ENCODE measurements around the gene CNOT11. TPM values are rescaled to one million over a fixed set of nuclear protein-coding genes. Genes with fewer than 3 reads are reported as not detected.
A peak's percentile ranks its signal among the peaks of the same experiment; 100 is the strongest.

The CNOT11 gene
- total and polyA plus RNA-seq, 2 of the 8 experiments (the other 6 are each of a cell fraction or from before 2014, with no cell fraction given), result 41.5 to 54.6 TPM

DNA sequence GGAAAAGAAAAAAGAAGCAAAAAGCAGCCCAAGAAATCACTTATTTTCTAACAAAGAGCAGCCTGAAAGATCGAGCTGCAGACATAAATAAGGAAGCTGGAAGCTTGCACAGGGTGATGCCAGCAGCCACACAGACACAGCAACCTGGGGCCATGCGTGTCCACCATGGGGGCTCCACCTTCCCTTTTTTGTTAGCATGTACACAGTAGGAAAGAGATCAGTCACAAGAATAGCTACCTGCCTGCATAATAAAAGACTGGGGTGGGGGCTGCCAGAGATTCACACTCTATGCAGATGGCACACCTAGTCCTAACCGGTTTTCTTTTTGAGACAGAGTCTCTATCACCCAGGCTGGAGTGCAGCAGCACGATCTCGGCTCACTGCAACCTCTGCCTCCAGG lies 2.9 kb upstream of the CNOT11 start:
- no peak overlapping the region for H3K23ac ChIP-seq (ENCODE audit: insufficient read length)
- no peak overlapping the region for H2AFZ ChIP-seq (ENCODE audit: low read length)
- H3K4me2 ChIP-seq (ENCODE audit: insufficient read depth in 1 of 2, low read depth in 2 of 2, low read length in 2 of 2), result peak overlapping the region in 1 of 2 experiments; percentile 38; a peak in 3 of 4 replicates
- H2BK5ac ChIP-seq (ENCODE audit: low read depth, low read length), result no peak overlapping the region
- no peak overlapping the region for H3K56ac ChIP-seq (replicated peaks; ENCODE audit: insufficient read length, low read depth, low read length)
- no peak overlapping the region for H3K4me3 ChIP-seq (ENCODE audit: extremely low read depth in 1 of 4, insufficient read depth in 2 of 4, low read depth in 3 of 4, low read length in 4 of 4)
- H3K23me2 ChIP-seq (ENCODE audit: low read depth, low read length), result peaks cover 4% of the 10 kb centered on the region
- H3K27ac ChIP-seq (ENCODE audit: low read depth, low read length), result peak overlapping the region; percentile 14; the same call in 1 of the 2 replicates
- H3K79me2 ChIP-seq (ENCODE audit: control insufficient read depth in 1 of 2, insufficient read depth in 2 of 2, low read length in 2 of 2), result peaks cover 9 to 16% of the 10 kb centered on the region in 2 experiments
- H3K79me1 ChIP-seq (ENCODE audit: low read depth, low read length), result peaks cover 3% of the 10 kb centered on the region
- peak overlapping the region; percentile 74 for H4K91ac ChIP-seq (replicated peaks; ENCODE audit: insufficient read length, low read length)
- H3K4me1 ChIP-seq (replicated peaks in 1 of 4; ENCODE audit: control insufficient read depth in 3 of 4, insufficient read depth in 4 of 4, low read length in 3 of 4), result peaks cover 0 to 16% (median 9%) of the 10 kb centered on the region in 4 experiments; a peak in 4 of 7 replicates
- no peak overlapping the region for H4K8ac ChIP-seq (ENCODE audit: extremely low read depth, insufficient read depth, low read length)
- H3K4ac ChIP-seq (replicated peaks; ENCODE audit: insufficient read length, low read depth, low read length), result no peak overlapping the region
- ChIA-PET CTCF (ENCODE audit: partially characterized antibody) (interaction anchor here (0.8 to 5.5 kb wide), 5 partner anchors 10 to 590 kb away, joined by 3 to 45 read pairs (median 3); no protein-coding TSS in a partner anchor), POLR2A (ENCODE audit: partially characterized antibody) (no interaction called here)
- no peaks in the 10 kb centered on the region for H3K27me3 ChIP-seq (replicated peaks in 1 of 4; ENCODE audit: control insufficient read depth in 3 of 4, extremely low read depth in 1 of 4, insufficient read depth in 3 of 4, low read length in 3 of 4)
- H3K9ac ChIP-seq (replicated peaks in 1 of 4; ENCODE audit: extremely low read depth in 1 of 4, low read depth in 3 of 4, low read length in 3 of 4), result no peak overlapping the region
- peak in 1 of 2 experiments; percentile 49 for DNase-seq (ENCODE audit: low read depth in 1 of 2, low spot score in 2 of 2)
- TF ChIP-seq SP1 (IDR thresholded peaks at IDR 0.05; ENCODE audit: low read depth, low read length), result 0 out of 2 replicates have a peak, but pooled peaks have one; percentile 33
- no peak for TF ChIP-seq BRCA1 (IDR thresholded peaks at IDR 0.05; ENCODE audit: low read depth, low read length)
- no peak for TF ChIP-seq SIN3A (conservative IDR thresholded peaks at IDR 0.05 in 1 of 2, IDR thresholded peaks at IDR 0.05 in 1 of 2; ENCODE audit: low read depth in 1 of 2, low read length in 2 of 2)
- TF ChIP-seq BACH1 (IDR thresholded peaks at IDR 0.05; ENCODE audit: low read length), result no peak
- peak; percentile 38 for TF ChIP-seq NANOG (IDR thresholded peaks at IDR 0.05; ENCODE audit: insufficient read depth, low read depth, low read length, poor library complexity, severe bottlenecking)
- TF ChIP-seq POU5F1 (IDR thresholded peaks at IDR 0.05; ENCODE audit: low read depth, low read length), result peak; percentile 74; the same call in 1 of the 2 replicates
- TF ChIP-seq YY1 (IDR thresholded peaks at IDR 0.05; ENCODE audit: low read depth, low read length), result no peak
- no peak for TF ChIP-seq MAFK (IDR thresholded peaks at IDR 0.05; ENCODE audit: low read depth, low read length)
- TF ChIP-seq SRF (IDR thresholded peaks at IDR 0.05; ENCODE audit: low read depth, low read length), result no peak
- TF ChIP-seq CREB1 (IDR thresholded peaks at IDR 0.05), result no peak
- no peak overlapping the region for H2AK5ac ChIP-seq (ENCODE audit: low read depth, low read length)
- peaks cover 0 to 4% of the 10 kb centered on the region in 2 experiments for H4K20me1 ChIP-seq (replicated peaks in 1 of 2; ENCODE audit: control insufficient read depth in 1 of 2, insufficient read depth in 2 of 2, low read length in 2 of 2)
- H3K9me3 ChIP-seq (ENCODE audit: insufficient read depth in 2 of 2, low read depth in 1 of 2, low read length in 1 of 2), result peaks cover 0 to 1% of the 10 kb centered on the region in 2 experiments; a peak in 1 of 4 replicates
- H3K14ac ChIP-seq (ENCODE audit: insufficient read length), result no peak overlapping the region
- no peak for FAIRE-seq
- H2BK12ac ChIP-seq (ENCODE audit: low read depth, low read length), result no peak overlapping the region
- no peak overlapping the region for H3K18ac ChIP-seq (ENCODE audit: extremely low read depth, low read length)
- H4K5ac ChIP-seq (ENCODE audit: insufficient read length, low read depth, low read length), result no peak overlapping the region
- 45% methylated on average over 5 of the region's 5 CpGs; no CpG with 5 or more reads in 1 of the 2 experiments for WGBS, 2 experiments (ENCODE audit: extremely low coverage in 1 of 2, insufficient coverage in 1 of 2, insufficient read length in 1 of 2, insufficient replicate concordance in 2 of 2, low coverage in 1 of 2, low lambda C conversion rate in 2 of 2, missing lambda C conversion rate in 1 of 2)
- no peak overlapping the region for H2BK120ac ChIP-seq (replicated peaks; ENCODE audit: low read depth, low read length)
- no peak overlapping the region for H2BK20ac ChIP-seq (ENCODE audit: low read length)
- H2BK15ac ChIP-seq (ENCODE audit: low read length), result no peak overlapping the region
- H3K36me3 ChIP-seq (ENCODE audit: control insufficient read depth in 2 of 4, insufficient read depth in 4 of 4, low read length in 3 of 4), result no peaks in the 10 kb centered on the region
